Activated CD8-positive, alpha-beta memory T cell treated with anti-CD3 and anti-CD28 coated beads, Interleukin-2, amount 50 U/mL, for 1 hour (primary cell): ENCODE data around the gene PEAK3.

Experiments used
- DNase-seq: peaks from one replicate; pipeline ENCODE4 v3.0.0-alpha.2; 2020; ENCODE audit errors: extremely low read depth

PEAK3 gene

DNA sequence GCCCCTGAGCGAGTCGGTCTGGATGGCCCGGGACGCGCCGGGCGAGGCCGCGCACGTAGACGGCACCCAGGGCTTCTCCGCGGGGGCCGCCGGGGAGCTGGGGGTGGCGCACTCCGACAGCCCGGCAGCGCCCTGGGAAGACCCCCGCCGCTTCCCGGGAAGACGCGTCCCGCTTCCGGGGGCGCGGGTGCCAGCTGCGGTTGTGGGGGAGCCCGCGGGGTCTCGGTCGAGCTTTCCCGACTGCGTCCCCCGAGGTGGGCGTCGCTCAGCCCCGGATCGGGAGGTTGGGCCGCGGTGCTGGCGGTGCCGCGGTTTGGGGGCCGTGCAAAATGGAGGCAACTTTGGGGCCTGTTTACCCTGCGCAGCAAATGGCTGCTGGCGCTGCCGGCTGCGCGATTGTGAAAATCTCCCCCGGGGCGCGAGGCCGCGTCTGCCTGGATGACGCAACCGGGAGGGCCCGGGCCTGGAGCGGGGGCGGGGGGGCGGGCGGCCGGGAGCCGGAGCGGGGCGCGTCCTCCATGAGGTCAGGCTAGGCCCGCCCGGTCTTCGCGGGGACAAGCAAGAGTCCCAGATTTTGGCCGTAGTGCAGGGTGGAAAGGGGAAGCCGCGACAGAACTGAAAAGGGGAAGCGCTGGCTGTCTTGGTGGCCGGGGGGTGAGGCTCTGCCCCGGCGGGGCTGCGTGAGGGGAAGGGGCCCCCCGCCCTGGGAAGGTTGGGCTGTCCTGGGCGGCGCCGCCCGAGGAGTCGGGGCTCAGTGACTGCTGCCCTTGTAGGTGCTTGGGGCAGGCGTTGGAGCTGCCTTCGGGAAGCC lies 11.3 kb downstream of the PEAK3 start:
- DNase-seq, result peak; percentile 36

DNA sequence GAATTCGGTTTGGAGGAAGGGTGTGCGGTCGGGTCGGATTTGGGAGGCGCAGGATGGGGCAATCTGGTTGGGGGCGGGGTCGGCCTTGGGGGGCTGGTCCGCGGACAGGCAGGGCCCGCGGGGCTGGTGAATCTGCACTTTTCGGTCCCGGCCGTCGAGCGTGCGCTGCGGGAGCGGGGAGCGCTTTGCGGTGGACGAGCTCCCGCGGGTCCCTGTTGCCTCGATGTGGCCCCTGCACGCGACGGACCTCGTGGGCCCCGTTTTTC lies 11.9 kb downstream of the PEAK3 start:
- DNase-seq, result no peak

DNA sequence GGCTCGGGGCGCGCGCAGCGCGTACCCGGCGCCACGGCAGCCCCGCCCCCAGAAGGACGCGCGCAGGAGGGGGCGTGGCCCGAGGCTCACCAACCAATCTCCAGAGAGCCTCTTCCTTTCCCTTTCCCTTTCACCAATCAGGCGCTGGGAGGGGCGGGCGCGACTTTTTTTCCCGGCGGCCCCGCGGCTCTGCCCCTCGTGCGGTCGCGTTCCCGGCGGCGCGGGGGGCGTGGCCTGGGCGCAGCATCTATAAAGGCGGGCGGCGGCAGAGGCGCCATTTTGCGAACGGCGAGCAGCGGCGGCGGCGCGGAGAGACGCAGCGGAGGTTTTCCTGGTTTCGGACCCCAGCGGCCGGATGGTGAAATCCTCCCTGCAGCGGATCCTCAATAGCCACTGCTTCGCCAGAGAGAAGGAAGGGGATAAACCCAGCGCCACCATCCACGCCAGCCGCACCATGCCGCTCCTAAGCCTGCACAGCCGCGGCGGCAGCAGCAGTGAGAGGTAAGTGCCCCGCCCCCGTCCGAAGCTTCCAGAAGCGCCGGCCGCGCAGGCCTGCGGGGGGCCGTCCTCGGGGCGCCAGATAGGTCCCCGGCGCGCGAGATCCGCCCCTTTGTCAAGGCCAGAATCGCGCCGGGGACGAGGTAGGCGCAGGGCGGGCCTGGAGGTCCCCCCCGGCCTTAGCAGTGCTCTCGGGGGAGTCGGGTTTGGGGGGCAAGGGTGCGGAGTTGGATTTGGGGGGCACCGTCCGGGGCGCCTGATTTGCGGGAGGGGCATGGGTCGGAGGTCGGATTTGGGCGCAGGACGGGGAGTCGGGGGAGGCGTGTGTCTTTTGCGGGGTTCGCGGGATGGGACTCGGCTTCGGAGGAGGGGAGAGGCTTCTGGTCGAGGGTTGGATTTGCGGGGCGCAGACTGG lies 12.5 kb downstream of the PEAK3 start:
- peak; percentile 92 for DNase-seq

DNA sequence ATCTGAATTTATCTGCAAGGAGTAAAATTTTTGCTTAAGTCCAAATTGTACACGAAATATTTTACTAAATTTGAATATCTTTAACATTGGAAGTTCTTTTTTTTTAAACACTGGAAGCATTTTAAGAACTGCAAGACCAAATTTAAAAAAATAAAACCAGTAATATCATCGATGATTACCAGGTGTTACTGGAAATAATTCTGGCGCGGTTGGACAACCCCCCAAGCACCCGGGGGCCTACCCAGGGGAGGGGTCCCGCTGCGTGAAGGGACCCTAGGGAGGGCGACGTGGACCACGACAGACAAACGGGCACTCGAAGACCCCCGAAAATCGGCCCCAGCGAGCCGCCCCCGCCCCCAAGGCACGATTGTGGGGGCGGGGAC lies 13.1 kb downstream of the PEAK3 start:
- no peak for DNase-seq

DNA sequence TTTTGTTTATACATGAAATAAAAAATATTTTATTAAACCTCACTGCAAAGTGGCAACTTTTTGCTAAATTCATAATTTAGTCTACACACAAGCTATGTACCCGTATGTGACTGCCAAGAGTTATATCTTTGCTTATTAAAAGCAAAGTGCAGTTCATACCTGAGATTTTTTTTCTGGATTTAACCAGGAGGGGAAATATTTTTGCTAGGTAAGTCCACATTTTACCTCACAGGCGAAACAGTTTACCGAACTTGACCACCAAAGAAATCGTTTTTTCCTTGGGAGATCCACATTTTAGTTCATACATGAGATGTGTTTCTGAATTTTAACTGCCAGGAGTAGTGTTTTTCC lies 13.5 kb downstream of the PEAK3 start:
- DNase-seq, result no peak

DNA sequence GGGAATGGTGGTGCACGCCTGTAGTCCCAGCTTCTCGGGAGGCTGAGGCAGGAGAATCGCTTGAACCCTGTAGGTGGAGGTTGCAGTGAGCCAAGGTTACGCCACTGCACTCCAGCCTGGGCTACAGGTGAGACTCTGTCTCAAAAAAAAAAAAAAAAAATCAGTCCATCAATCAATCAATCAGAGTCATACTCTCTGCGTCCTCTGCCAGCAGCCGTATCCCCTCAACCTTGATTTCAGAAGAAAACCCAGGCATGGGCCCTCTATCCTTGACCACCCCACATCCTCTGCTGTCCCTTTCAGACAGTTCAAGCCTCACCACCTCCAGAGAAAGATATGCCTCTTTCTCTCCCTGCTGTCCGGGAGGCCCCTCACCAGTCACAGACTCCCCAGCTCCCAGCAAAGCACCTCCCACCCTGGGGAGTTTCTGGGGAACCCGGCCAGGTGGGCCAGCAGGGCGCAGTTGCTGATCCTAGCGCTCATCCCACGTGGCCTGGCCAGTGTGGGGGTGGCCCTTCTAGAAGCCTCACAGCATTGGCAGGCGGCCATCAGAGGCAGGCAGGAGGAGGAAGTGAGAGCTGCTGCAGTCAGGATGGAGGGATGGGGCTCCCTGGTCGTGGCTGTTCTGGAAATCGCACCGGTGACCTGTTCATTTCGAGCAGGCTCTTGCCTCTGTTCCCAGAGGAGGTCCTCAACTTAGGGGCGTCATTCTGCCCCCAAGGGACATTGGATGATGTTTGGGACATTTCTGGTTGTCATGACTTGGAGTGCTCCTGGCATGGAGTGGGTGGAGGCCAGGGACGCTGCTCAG lies 15.6 kb downstream of the PEAK3 start:
- no peak for DNase-seq

DNA sequence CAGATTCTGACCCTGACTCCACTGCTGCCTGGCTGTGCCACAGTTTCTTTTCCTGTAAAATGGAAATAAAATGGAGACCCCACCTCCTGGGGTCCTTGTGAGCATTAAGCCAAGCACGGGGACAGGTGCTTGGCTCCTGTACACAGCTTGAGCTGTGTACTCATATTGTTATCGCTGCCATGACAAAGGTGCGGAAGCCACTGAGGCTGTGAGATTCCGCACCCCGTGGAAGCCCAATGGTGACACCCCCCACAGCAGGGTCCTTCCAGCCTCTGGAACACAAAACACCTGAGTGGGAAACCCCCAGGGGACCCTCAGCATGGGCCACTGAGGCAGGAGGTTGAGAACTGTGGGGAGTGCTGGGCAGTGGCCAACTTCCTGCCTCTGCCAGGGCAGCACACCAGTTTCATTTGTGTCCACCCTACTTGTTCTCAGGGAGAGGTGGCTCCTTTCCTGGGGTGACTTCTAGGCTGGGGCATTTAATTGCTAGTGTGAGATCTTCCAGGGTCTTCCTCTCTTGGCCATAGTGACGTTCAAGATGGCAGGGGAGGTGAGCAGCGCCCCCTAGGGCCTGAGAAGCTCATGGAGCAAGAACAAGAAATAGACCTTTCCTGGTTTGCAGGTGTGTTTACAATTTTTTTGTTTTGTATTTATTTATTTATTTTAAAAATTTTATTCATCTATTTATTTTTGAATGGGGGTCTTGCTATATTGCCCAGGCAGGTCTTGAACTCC lies 20.4 kb downstream of the PEAK3 start:
- no peak for DNase-seq

DNA sequence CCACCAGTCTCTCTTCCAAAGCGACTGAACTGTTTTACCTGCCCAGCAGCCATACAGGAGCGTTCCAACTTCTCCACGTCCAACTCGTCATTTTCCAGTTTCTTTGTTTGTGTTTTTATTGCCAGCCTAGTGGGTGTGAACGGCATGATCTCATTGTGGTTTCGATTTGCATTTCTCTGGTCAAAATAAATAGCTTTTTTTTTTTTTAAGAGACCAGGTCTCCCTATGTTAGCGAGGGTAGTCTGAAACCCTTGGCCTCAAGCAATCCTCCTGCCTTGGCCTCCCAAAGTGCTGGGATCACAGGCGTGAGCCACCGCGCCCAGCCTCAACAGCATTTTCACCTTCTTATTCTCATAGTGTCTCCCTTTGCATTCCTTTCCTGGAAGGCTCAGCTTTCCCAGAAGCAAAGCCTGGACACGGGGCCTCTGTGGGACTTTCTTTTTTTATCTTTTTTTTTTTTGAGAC lies 21.6 kb downstream of the PEAK3 start:
- no peak for DNase-seq

DNA sequence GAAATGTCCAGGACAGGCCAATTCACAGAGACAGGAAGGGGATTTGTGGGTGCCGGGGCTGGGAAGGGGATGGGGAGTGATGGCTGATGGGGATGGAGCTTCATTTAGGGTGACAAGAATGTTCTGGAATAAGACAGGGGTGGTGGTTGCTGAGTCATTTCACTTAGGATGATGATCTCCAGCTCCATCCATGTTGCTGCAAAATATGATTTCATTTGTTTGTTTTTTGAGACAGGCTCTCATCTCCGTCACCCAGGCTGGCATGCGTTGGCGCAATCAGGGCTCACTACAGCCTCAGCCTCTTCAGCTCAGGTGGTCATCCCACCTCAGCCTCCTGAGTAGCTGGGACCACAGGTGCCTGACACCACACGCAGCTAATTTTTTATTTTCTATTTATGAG lies 22.6 kb downstream of the PEAK3 start:
- no peak for DNase-seq

DNA sequence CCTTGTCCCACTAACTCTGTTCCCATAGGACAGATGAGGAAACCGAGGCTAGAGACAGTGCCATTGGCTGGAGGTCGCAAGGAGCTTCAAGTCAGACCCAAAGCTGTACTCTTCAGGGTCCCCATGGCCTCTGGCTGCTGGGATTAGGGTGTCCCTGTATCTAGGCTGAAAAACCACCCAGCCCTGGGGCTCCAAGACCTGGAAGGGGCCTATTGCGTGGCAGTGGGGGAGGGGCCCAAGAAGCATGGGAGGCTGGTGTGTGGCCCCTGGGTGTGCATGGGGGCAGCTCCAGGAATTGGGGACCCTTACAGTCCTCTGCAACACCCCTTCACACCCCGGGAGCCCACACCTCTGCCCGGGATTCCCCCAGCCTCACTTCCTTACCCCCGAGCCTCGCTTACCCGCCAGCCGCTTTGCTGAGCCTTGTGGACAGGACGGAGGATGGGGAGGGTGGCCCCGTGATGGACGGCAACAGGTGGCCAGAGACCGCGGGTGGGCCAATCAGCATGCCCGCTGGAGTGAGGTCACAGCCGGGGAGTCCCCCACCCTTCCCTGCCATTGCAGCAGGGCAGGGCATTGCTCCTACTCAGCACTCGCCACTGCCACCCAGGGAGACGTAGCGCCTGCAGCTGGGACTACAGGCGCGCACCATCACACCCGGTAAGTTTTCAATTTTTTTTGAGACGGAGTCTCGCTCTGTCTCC lies 25.8 kb downstream of the PEAK3 start, which contains the start of gene JSRP1:
JSRP1 (minus strand) TSS at position 436 of the 704 bp plus-strand sequence. CDS start 1,103 bp downstream, outside the sequence.
- DNase-seq, result no peak

DNA sequence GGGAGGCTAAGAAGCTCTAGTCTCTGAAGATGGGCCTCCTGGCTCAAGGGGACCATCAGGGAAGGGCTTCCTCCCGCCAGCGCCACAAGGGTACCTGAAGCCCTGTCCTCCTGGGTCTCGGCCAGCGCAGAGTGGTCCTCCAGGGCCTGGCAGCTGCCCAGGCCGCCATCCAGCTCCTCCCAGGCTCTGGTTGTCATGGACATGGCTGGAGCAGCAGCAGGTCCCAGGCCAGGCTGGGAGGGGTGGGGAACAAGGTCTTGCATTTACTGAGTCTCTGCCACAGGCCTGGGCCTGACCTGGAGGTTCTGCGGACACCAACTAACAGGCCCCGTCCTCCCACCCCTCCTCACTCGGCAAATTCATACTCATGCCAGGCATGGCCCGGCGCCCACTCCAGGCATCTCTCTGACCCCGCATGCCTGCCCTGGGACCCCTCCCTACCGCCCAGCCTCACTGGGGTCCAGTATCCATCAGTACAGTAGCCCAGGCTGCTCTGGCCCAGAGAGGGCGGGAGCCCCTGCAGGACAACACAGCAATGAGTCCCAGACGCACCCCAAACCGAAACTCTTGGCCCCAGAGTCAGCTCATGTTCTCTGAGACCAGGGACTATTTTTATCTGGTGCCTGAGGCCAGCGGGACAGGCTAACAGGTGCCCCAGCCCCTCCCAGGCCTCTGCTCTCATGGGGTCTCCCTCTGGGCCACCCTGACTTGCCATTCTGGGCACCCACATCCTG lies 26.7 kb downstream of the PEAK3 start:
- DNase-seq, result no peak

DNA sequence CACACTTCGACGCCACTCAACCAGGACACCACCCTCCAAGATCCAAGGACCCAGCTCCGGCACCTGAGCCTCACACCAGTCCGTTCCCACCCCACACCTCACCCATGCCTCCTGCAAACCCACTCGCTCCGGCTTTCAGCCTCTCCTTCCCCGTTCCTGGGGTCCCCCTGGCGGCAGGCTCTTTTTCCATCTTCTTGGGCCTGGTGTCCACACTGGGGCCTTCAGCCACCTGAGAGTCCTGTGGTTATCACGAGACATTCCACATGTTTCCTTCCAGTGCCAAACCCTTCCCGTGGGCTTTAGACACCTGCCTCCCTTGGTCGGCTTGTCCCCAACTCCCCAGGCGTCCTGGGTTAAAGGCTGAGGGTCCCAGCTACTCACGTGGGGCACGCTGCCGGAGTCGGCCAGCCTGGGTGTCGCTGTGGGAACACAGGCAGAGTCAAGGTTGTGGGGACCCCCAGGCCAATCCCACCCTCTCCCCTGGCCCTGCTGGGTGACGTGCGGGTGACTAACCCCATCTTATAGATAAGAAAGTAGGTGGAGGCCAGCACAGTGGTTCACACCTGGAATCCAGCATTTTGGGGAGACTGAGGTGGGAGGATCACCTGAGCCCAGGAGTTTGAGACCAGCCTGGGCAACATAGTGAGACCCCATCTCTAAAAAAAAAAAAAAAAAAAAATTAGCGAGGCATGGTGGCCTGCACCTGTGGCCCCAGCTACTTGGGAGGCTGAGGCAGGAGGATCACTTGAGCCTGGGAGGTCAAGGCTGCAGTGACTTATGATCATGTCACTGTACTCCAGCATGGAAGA lies 27.7 kb downstream of the PEAK3 start:
- no peak for DNase-seq

DNA sequence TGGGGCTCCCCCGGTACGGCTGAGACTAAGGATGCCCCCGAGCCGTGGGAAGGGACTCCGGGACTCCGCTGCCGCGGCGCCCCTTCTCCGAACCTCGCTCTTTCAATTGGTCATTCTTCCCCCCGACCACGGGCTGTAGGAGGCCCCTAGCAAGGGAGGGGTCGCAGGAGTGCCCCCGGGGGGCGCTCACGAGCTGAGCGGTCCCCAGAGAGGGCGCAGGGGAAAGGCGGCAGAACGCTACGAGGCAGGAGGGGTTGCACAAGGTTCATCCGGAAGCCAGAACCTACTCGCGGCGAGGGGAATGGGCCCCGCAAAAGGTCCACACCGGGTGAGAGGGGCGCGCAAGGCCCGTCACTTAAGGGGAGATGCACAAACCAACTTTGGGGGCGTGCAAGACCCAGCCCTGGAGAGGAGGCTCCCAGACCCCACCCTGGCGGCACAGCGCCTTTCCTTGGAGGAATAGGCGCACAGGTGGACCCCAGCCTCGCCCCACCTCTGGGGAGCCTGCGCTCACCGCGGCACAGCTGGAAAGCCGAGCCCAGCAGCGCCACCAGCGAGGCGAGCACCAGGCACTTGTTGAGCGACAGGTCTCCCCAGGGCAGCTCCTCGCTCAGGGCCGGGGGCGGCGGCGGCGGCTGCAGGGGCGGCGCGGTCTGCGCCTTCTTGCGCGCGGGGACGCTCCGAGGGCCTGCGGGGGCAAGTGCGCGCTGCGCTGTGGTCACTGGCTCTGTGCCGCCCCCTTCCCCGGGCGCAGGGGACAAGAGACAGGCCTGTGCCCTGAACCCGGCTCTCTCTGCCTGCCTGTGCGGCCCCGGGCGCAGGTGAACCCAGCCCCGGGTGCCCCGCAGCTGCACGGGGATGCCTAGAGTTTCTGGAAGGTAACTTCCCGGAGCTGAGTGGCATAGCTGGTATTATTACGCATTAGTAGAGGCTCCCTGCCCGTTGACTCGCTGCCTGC lies 28.6 kb downstream of the PEAK3 start:
- no peak for DNase-seq

DNA sequence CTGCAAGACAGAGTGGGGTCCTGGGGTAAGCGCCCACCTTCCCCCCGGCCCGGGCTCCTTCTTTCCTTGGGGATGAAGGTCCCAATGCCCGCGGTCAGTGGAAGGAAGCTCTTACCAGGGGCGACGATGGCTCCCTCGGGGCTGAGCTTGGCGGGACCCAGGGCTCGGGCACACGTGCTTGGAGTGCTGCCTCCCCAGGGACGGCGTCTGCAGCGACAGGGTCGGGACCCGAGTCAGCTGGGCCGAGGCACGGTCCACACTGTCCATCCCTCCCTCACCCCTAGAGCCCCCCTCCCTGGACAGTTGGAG lies 29.2 kb downstream of the PEAK3 start:
- no peak for DNase-seq

DNA sequence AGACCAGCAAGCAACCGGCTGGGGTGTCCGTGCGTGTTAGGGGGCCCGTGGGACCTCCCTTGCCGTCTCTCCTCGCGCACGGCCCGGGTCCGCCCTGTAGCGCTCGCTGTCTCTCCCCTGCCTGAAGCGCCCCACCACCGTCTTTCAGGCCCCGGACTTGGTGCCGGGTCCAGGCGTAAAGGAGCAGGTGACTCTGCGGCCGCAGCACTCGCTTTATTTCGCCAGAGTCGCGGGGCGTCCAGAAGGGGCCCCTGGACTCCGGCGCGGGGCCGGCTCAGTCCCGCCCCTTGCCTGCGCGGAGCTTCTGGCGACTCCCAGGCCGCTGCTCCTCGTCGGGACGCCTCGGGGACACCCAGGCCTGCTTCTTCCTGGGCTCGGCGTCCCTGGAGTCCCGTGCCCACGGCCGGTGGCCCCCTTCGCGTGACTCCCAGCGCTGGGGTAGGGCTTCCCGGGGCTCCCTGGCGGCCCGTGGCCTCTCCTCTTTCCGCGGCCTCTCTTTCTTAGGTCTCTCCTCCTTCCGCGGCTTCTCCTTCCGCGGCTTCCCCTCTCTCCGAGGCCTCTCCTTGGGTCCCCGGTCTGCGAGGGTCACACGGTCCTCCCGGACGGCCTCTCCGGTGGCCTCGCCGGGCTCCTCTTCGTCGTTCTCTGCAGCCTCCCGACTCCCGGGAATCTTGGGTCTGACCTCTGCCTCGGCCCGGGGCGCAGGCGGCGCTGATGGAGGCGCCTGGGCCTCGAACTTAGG lies 29.7 kb downstream of the PEAK3 start:
- no peak for DNase-seq

DNA sequence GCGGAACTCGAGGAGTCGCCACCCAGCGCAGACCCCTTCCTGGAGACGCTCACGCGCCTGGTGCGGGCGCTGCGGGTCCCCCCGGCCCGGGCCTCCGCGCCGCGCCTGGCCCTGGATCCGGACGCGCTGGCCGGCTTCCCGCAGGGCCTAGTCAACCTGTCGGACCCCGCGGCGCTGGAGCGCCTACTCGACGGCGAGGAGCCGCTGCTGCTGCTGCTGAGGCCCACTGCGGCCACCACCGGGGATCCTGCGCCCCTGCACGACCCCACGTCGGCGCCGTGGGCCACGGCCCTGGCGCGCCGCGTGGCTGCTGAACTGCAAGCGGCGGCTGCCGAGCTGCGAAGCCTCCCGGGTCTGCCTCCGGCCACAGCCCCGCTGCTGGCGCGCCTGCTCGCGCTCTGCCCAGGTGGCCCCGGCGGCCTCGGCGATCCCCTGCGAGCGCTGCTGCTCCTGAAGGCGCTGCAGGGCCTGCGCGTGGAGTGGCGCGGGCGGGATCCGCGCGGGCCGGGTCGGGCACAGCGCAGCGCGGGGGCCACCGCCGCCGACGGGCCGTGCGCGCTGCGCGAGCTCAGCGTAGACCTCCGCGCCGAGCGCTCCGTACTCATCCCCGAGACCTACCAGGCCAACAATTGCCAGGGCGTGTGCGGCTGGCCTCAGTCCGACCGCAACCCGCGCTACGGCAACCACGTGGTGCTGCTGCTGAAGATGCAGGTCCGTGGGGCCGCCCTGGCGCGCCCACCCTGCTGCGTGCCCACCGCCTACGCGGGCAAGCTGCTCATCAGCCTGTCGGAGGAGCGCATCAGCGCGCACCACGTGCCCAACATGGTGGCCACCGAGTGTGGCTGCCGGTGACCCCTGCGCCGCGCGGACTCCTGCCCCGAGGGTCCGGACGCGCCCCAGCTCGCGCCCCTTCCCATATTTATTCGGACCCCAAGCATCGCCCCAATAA lies 30.6 kb downstream of the PEAK3 start:
- no peak for DNase-seq

DNA sequence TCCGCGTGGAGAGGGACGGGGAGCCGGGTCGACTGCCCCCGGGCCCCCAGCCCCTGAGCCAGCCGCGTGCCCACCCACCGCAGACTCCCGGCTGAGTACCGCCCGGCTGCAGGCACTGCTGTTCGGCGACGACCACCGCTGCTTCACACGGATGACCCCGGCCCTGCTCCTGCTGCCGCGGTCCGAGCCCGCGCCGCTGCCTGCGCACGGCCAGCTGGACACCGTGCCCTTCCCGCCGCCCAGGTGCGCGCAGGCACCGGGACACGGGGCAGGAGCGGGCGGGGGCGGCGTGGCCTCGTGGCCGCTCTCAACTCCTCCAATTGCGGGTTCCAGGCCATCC lies 31.2 kb downstream of the PEAK3 start:
- DNase-seq, result no peak
